GM21390 (cell line): ENCODE data around the gene HOXD12.

Source experiments
- ATAC-seq: cut with Tn5 transposase; IDR thresholded peaks from one replicate; pipeline ENCODE4 v1.9.1; 2021; ENCODE audit not compliant: unreplicated experiment

HOXD12 gene

GRCh38 chr2:176105078-176105729 lies 5.6 kb downstream of the HOXD12 start:
- ATAC-seq: no peak

GRCh38 chr2:176105730-176106580 lies 6.4 kb downstream of the HOXD12 start:
- no peak for ATAC-seq

GRCh38 chr2:176106581-176107539 lies 7.3 kb downstream of the HOXD12 start, which contains the start of gene HOXD11:
Gene HOXD11, plus strand, starts transcription at chr2:176107280. Its CDS starts 76 bp downstream, at chr2:176107356.
- ATAC-seq: no peak

- ATAC-seq: no peak
Measured at GRCh38 chr2:176107731-176108181, 8.2 kb downstream of the HOXD12 start.

- no peak for ATAC-seq
Measured at GRCh38 chr2:176109192-176109901, 9.8 kb downstream of the HOXD12 start.

- no peak for ATAC-seq
Measured at GRCh38 chr2:176109946-176110345, 10.4 kb downstream of the HOXD12 start.

- no peak for ATAC-seq
Measured at GRCh38 chr2:176110415-176111308, 11.1 kb downstream of the HOXD12 start.

- no peak for ATAC-seq
Measured at GRCh38 chr2:176111309-176111663, 11.7 kb downstream of the HOXD12 start.

GRCh38 chr2:176111846-176112374 lies 12.3 kb downstream of the HOXD12 start:
- ATAC-seq: no peak

- no peak for ATAC-seq
Measured at GRCh38 chr2:176112375-176113302, 13.0 kb downstream of the HOXD12 start.

GRCh38 chr2:176114120-176114929 lies 14.7 kb downstream of the HOXD12 start:
- no peak for ATAC-seq

GRCh38 chr2:176114930-176115625 lies 15.5 kb downstream of the HOXD12 start:
- no peak for ATAC-seq

- ATAC-seq: no peak
Measured at GRCh38 chr2:176115883-176116813, 16.6 kb downstream of the HOXD12 start, which contains the start of gene HOXD10. Gene HOXD10, plus strand, starts transcription at chr2:176116778. Its CDS starts 56 bp downstream, at chr2:176116834.

- no peak for ATAC-seq
Measured at GRCh38 chr2:176117162-176117822, 17.7 kb downstream of the HOXD12 start.

- ATAC-seq: no peak
Measured at GRCh38 chr2:176117823-176118371, 18.3 kb downstream of the HOXD12 start.
